ENCODE data around the gene PSMD8.
A peak's percentile ranks its signal among the peaks of the same experiment; 100 is the strongest.

Gene PSMD8

DNA sequence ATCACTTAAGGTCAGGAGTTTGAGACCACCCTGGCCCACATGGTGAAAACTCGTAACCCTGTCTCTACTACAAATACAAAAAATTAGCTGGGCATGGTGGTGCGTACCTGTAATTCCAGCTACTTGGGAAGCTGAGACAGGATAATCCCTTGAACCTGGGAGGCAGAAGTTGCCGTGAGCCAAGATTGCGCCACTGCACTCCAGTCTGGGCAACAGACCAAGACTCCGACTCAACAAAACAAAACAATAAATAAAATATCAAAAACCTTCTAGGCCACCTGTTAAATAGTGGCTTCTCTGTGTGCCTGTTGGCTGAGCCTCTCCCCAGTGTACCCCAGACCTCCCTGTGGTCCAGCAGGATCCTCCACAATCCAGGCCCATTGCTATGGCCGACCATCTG, 3.3 kb upstream of the PSMD8 start:
- Histone ChIP-seq H3K4me3 (no peak overlapping the region), H3K27ac (no peak overlapping the region)
- DNase-seq (ENCODE audit: low spot score): no peak
- no peak for TF ChIP-seq CTCF (IDR thresholded peaks at IDR 0.05)

- DNase-seq (ENCODE audit: low spot score): no peak
- peak overlapping the region; percentile 81 to 88 for H3K27ac ChIP-seq
- peak overlapping the region; percentile 82 for H3K4me3 ChIP-seq
- no peak for TF ChIP-seq CTCF (IDR thresholded peaks at IDR 0.05)
Measured at GRCh38 chr19:38373907-38374331, 452 bp upstream of the PSMD8 start.

DNA sequence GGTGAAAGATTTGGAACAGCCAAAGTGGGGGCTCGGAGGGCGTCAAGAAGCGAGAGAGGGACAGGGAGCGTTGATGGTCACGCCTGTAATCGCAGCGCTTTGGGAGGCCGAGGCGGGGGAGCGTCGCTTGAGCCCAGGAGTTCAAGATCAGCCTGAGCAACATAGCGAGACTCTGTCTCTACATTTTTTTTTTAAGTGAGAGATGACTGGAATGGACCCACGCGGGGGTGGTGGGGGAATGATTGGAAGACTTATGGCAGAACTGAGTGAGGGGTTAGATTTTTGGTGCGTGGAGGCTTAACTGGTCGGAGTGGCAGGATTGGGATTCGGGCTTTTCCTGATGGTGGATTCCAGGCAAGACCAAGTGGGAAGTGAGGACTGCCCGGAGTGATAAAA, 725 bp downstream of the PSMD8 start:
- H3K27ac ChIP-seq: peak overlapping the region; percentile 81 to 88
- no peak for DNase-seq (ENCODE audit: low spot score)
- no peak for TF ChIP-seq CTCF (IDR thresholded peaks at IDR 0.05)
- H3K4me3 ChIP-seq: peak overlapping the region; percentile 82

DNA sequence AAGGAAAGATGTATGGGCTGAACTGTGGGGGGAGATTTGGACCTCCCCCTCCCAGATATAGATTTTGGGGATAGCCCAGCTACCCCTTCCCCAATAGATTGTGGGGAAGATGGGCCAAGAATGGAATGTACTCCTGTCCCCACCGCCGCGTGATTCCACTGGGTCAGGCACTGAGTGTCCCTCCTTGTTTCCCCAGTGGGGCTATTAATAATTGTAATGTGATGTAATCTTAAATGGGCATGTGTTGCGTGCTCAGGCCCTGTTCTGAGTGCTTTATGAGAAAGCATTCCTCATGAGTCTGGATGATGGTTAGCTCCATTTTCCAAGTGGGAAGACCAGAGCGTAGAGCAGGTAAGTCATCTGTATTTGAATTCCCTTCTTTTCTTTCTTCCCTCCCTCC, 1.4 kb downstream of the PSMD8 start:
- DNase-seq (ENCODE audit: low spot score): no peak
- no peak for TF ChIP-seq CTCF (IDR thresholded peaks at IDR 0.05)
- H3K27ac ChIP-seq: no peak overlapping the region
- H3K4me3 ChIP-seq: peak overlapping the region; percentile 82

DNA sequence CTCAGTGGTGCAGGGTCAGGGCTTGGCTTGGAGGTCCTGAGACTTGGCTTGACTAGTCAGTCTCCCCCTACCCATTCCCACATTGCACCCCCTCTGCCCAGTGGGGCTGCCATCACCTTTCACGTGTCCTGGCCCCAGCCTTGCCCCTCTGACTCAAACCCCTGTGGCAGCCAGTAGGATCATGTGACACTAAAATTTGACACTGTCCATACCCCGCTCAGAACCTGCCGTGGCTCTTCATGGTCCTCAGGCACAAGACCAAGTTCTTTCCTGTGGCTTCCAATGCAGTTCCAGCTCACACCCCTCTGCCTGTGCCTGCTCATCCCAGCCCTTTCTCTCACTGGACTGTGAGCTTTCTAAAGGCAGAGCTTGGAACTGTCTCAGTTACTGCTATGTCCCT, 2.2 kb downstream of the PSMD8 start:
- DNase-seq (ENCODE audit: low spot score): no peak
- TF ChIP-seq CTCF (IDR thresholded peaks at IDR 0.05): no peak
- no peak overlapping the region for H3K27ac ChIP-seq
- H3K4me3 ChIP-seq: no peak overlapping the region

DNA sequence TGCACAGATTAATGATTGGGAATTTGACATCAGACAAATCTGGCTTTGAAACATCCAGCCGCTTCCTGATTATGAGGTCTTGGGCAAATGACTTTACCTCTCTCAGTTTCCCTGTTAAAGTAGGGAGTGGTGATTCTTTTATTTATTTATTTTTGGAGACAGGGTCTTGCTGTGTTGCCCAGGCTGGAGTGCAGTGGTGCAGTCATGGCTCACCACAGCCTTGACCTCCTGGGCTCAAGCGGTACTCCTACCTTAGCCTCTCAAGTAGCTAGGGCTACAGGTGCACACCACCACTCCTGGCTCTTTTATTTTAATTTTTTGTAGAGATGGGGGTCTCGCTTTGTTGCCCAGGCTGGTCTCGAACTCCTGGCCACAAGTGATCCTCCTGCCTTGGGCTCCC, 2.7 kb downstream of the PSMD8 start:
- no peak overlapping the region for H3K4me3 ChIP-seq
- no peak for DNase-seq (ENCODE audit: low spot score)

DNA sequence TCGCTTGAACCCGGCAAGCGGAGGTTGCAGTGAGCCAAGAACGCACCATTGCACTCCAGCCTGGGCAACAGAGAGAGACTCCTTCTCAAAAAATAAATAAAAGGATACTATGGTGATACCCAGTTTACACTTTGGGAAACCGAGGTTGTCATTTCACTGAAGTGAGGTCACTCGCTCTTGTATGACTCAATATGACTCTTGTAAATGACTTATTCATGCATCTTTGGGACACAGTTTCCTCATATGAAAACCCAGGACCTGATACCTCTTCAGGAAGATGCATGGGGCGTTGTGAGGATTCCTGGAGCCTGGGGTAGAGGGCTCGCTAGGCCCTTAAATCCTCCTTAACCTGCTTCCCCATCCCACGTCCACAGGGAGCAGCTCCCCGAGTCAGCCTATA, 4.5 kb downstream of the PSMD8 start:
- Histone ChIP-seq H3K27ac (no peak overlapping the region), H3K4me3 (no peak overlapping the region)
- TF ChIP-seq CTCF (IDR thresholded peaks at IDR 0.05): no peak
- DNase-seq (ENCODE audit: low spot score): no peak

More for the DNA sequence above, 2.7 kb downstream of the PSMD8 start:
- no peak overlapping the region for H3K27ac ChIP-seq
- no peak for TF ChIP-seq CTCF (IDR thresholded peaks at IDR 0.05)
